ENCODE measurements around the gene STXBP5. TPM values are rescaled to one million over a fixed set of nuclear protein-coding genes. Genes with fewer than 3 reads are reported as not detected.

The STXBP5 gene
- total RNA-seq, 1 experiment from 2014 or later = 11.6 TPM

- no peak overlapping the region for H4K8ac ChIP-seq (replicated peaks; ENCODE audit: insufficient read length, low read depth, low read length)
- no peak overlapping the region for H3K18ac ChIP-seq (ENCODE audit: insufficient read length, low read depth, low read length)
- H3K56ac ChIP-seq (ENCODE audit: insufficient read length, low read depth, low read length) = no peak overlapping the region
- H3K9me3 ChIP-seq (ENCODE audit: control insufficient read depth, low read depth, low read length) = no peaks in the 10 kb centered on the region
- H2BK20ac ChIP-seq (ENCODE audit: low read depth, low read length, poor library complexity, severe bottlenecking) = no peak overlapping the region
- no peaks in the 10 kb centered on the region for H4K20me1 ChIP-seq (ENCODE audit: control insufficient read depth, insufficient read depth, insufficient read length)
- no peak overlapping the region for H2BK120ac ChIP-seq (ENCODE audit: low read depth, low read length, poor library complexity, severe bottlenecking)
- no peak overlapping the region for H3T11ph ChIP-seq (ENCODE audit: low read length)
- peaks cover 2 to 12% (median 9%) of the 10 kb centered on the region in 3 experiments; a peak in 4 of 7 replicates for H3K36me3 Mint-ChIP-seq (ENCODE audit: insufficient read depth in 1 of 3, low read depth in 3 of 3)
- H4K5ac ChIP-seq (ENCODE audit: insufficient read length, low read depth, low read length) = no peak overlapping the region
- H3K79me1 ChIP-seq (ENCODE audit: insufficient read depth, low read depth, low read length, poor library complexity, severe bottlenecking) = no peaks in the 10 kb centered on the region
- H3K23ac ChIP-seq (ENCODE audit: insufficient read length, low read depth, low read length) = no peak overlapping the region
- H4K91ac ChIP-seq (ENCODE audit: insufficient read length, low read depth, low read length) = no peak overlapping the region
- no peaks in the 10 kb centered on the region for H3K9me3 Mint-ChIP-seq
- no peaks in the 10 kb centered on the region for H3K79me2 ChIP-seq (ENCODE audit: insufficient read depth, low read length)
- no peak overlapping the region for H3K4me2 ChIP-seq (ENCODE audit: insufficient read depth, insufficient read length, low read length)
- no peak overlapping the region for H2AFZ ChIP-seq (ENCODE audit: low read length)
- no peak for DNase-seq
- no peak overlapping the region for H3K4me3 Mint-ChIP-seq
- H3K4ac ChIP-seq (ENCODE audit: low read depth, low read length) = no peak overlapping the region
- no peaks in the 10 kb centered on the region for H3K4me1 Mint-ChIP-seq
- no CpG with 5 or more reads among the region's 2 CpGs for WGBS (ENCODE audit: extremely low coverage, insufficient read length, low lambda C conversion rate)
- no peak overlapping the region for H3K27ac Mint-ChIP-seq
- H3K27me3 ChIP-seq (ENCODE audit: insufficient read depth, low read length) = no peaks in the 10 kb centered on the region
- H3K4me1 ChIP-seq (ENCODE audit: insufficient read depth, low read length) = no peaks in the 10 kb centered on the region
- no peak overlapping the region for H2AK5ac ChIP-seq (ENCODE audit: insufficient read length, low read length)
- no peak overlapping the region for H3K9ac ChIP-seq (ENCODE audit: extremely low read depth, insufficient read length, low read length)
- no peak overlapping the region for H3K14ac ChIP-seq (ENCODE audit: insufficient read depth, low read length)
- no peak overlapping the region for H3K27ac ChIP-seq (ENCODE audit: insufficient read length, low read depth, low read length)
- H2BK5ac ChIP-seq (ENCODE audit: insufficient read length, low read length) = no peak overlapping the region
- H3K23me2 ChIP-seq (ENCODE audit: insufficient read length, low read depth, low read length, poor library complexity, severe bottlenecking) = no peaks in the 10 kb centered on the region
- no peak overlapping the region for H2BK15ac ChIP-seq (ENCODE audit: low read depth, low read length)
- no peak overlapping the region for H2BK12ac ChIP-seq (ENCODE audit: insufficient read length, low read depth, low read length)
- no peaks in the 10 kb centered on the region for H3K27me3 Mint-ChIP-seq (ENCODE audit: low read depth)
- no peak for TF ChIP-seq CTCF (conservative IDR thresholded peaks at IDR 0.05)
Measured at GRCh38 chr6:147267658-147268057, 63.4 kb downstream of the STXBP5 start.

Data from H9 (cell line).